Tibial nerve (tissue), 4 donors: ENCODE data around the gene MDFIC. TPM values are rescaled to one million over a fixed set of nuclear protein-coding genes. Genes with fewer than 3 reads are reported as not detected.
A peak's percentile ranks its signal among the peaks of the same experiment; 100 is the strongest.

Source experiments
- DNase-seq, 2 donors: peaks; one replicate each; pipeline ENCODE4 v3.0.0-alpha.2; 2019; ENCODE audit warnings: low spot score in 2 of 2
- H3K27ac ChIP-seq, 4 donors: fragments of 200-600 bp; sonication (generic) in 3 of 4; one replicate each; pipeline ENCODE4 v1.5.1; 2017 to 2019; ENCODE audit warnings: mild to moderate bottlenecking in 1 of 4
- H3K27me3 ChIP-seq, 2 donors: fragments of 200-600 bp; sonication (generic) in 1 of 2; one replicate each; pipeline versions ENCODE4 v1.5.1 to v1.6.0; 2017 to 2019
- H3K36me3 ChIP-seq, 3 donors: fragments of 200-600 bp; sonication (generic); one replicate each; pipeline ENCODE4 v1.5.1; 2018 to 2019
- H3K4me1 ChIP-seq, 4 donors: fragments of 200-600 bp; sonication (generic) in 3 of 4; one replicate each; pipeline ENCODE4 v1.5.1; 2017 to 2019
- H3K4me3 ChIP-seq, 4 donors: fragments of 200-600 bp; sonication (generic) in 3 of 4; one replicate each; pipeline ENCODE4 v1.5.1; 2017 to 2019; ENCODE audit warnings: mild to moderate bottlenecking in 1 of 4, moderate library complexity in 1 of 4
- H3K9me3 ChIP-seq, 4 donors: fragments of 200-600 bp; sonication (generic) in 3 of 4; one replicate each; pipeline ENCODE4 v1.5.1; 2017 to 2019
- CTCF ChIP-seq, 5 experiments: fragments of 200-600 bp in 3 of 5; fragments of 450-650 bp in 2 of 5; sonication (generic) in 3 of 5; IDR thresholded peaks; one replicate each; pipeline ENCODE4 v1.5.1; 2016 to 2019; ENCODE audit warnings: antibody characterized with exemption in 5 of 5, mild to moderate bottlenecking in 3 of 5, moderate library complexity in 2 of 5
- EP300 ChIP-seq, 2 donors: sonication (generic); formaldehyde crosslinking; IDR thresholded peaks; one replicate each; pipeline ENCODE4 v1.6.1; 2017; ENCODE audit warnings: antibody characterized with exemption in 2 of 2, mild to moderate bottlenecking in 1 of 2
- POLR2A ChIP-seq, 2 donors: fragments of 450-650 bp; IDR thresholded peaks; one replicate each; pipeline ENCODE4 v1.6.1; 2017; ENCODE audit warnings: antibody characterized with exemption in 2 of 2, mild to moderate bottlenecking in 2 of 2, moderate library complexity in 2 of 2
- WGBS, 2 donors: methylation state at CpG; one replicate each; pipeline ENCODE4 v1.1.5; 2018; 5-methylcytosine and 5-hydroxymethylcytosine counted together
- total RNA-seq, 4 donors: library from RNA; depleted of rRNA; stranded (reverse); fragments of >200 nt; gene quantifications; one replicate each; pipeline ENCODE4 v1.1.0, GENCODE V29; 2016

The MDFIC gene
- total RNA-seq, 4 donors from 2014 or later = 41.2 to 72.2 (median 67.4) TPM

DNA sequence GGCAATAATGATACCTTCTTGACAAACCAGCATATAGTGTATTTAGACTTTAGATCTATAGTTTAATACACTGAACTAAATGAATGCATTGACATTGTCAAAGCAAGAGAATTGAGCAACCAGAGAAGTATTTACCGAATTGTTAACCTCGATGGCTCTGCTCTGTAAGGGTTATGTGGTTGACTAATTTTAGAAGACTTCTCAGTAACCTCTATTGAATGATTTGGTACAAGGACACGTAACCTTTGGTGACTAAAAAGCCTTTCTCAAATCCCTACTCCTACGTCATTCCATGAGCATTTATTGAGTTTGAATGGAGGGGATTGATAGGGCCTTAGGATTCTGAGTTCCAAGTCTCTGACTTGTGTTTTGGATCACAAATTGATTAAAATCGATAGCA, 67.6 kb downstream of the MDFIC start:
- no peaks in the 10 kb centered on the region for H3K9me3 ChIP-seq
- peaks cover 0 to 39% (median 19%) of the 10 kb centered on the region in 4 donors for H3K4me1 ChIP-seq
- 50 to 53% methylated on average over 5 of the region's 5 CpGs for WGBS, 2 donors
- no peaks in the 10 kb centered on the region for H3K27me3 ChIP-seq
- no peak overlapping the region for H3K4me3 ChIP-seq
- H3K27ac ChIP-seq = peak overlapping the region in 1 of 4 donors; percentile 67
- no peak for DNase-seq
- TF ChIP-seq EP300 (IDR thresholded peaks at IDR 0.05) (no peak), CTCF (IDR thresholded peaks at IDR 0.05) (no peak), POLR2A (IDR thresholded peaks at IDR 0.05) (no peak)
- H3K36me3 ChIP-seq = no peaks in the 10 kb centered on the region

- Histone ChIP-seq H3K9me3 (no peaks in the 10 kb centered on the region), H3K4me1 (peaks cover 0 to 10% (median 0%) of the 10 kb centered on the region in 4 donors), H3K27me3 (no peaks in the 10 kb centered on the region), H3K4me3 (no peak overlapping the region), H3K36me3 (peaks cover 0 to 5% (median 0%) of the 10 kb centered on the region in 3 donors), H3K27ac (no peak overlapping the region)
- no peak for DNase-seq
- 73 to 77% methylated on average over 6 of the region's 6 CpGs for WGBS, 2 donors
- TF ChIP-seq CTCF (IDR thresholded peaks at IDR 0.05) (no peak), POLR2A (IDR thresholded peaks at IDR 0.05) (no peak)
These were observed 75.9 kb downstream of the MDFIC start for GRCh38 chr7:114997487-114998404.

- H3K4me1 ChIP-seq = peaks cover 0 to 35% (median 14%) of the 10 kb centered on the region in 4 donors
- TF ChIP-seq CTCF (IDR thresholded peaks at IDR 0.05) (no peak), POLR2A (IDR thresholded peaks at IDR 0.05) (no peak), EP300 (IDR thresholded peaks at IDR 0.05) (no peak)
- no peaks in the 10 kb centered on the region for H3K27me3 ChIP-seq
- DNase-seq = no peak
- H3K9me3 ChIP-seq = no peaks in the 10 kb centered on the region
- H3K4me3 ChIP-seq = no peak overlapping the region
- 88 to 89% methylated on average over 5 of the region's 5 CpGs for WGBS, 2 donors
- H3K27ac ChIP-seq = no peak overlapping the region
- H3K36me3 ChIP-seq = no peaks in the 10 kb centered on the region
These were observed 82.2 kb downstream of the MDFIC start for GRCh38 chr7:115004121-115004520.

GRCh38 chr7:115005251-115005650, 83.4 kb downstream of the MDFIC start:
- no peaks in the 10 kb centered on the region for H3K36me3 ChIP-seq
- H3K27me3 ChIP-seq = no peaks in the 10 kb centered on the region
- H3K4me3 ChIP-seq = no peak overlapping the region
- H3K27ac ChIP-seq = no peak overlapping the region
- DNase-seq = no peak
- H3K4me1 ChIP-seq = peaks cover 0 to 46% (median 24%) of the 10 kb centered on the region in 4 donors
- H3K9me3 ChIP-seq = no peaks in the 10 kb centered on the region
- WGBS, 2 donors = 78 to 87% methylated on average over 2 of the region's 2 CpGs
- no peak for TF ChIP-seq EP300 (IDR thresholded peaks at IDR 0.05)
- no peak for TF ChIP-seq POLR2A (IDR thresholded peaks at IDR 0.05)
- TF ChIP-seq CTCF (IDR thresholded peaks at IDR 0.05) = no peak

DNA sequence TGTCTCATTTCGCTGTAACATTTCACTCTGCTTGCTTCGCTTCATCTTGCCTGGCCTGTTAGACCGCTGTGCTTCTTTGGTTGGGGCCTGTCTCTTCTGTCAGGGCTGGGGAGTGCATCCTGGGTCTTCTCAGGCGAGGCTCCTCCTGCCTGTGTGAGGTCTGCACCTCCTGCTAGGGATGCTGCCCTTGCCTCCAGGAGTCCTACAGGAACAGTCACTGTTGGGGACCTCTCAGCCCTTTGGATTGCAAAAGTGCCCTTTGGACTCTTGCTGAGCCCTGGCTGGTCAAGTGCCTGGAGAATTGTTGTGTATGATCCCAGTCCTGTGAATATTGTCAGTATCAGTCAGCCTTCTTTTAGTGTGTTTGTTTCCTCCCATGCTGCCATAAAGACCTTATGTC, 84.1 kb downstream of the MDFIC start:
- 90 to 93% methylated on average over 4 of the region's 4 CpGs for WGBS, 2 donors
- Histone ChIP-seq H3K4me3 (no peak overlapping the region), H3K27me3 (no peaks in the 10 kb centered on the region), H3K4me1 (peaks cover 0 to 49% (median 27%) of the 10 kb centered on the region in 4 donors), H3K27ac (no peak overlapping the region), H3K9me3 (no peaks in the 10 kb centered on the region), H3K36me3 (no peaks in the 10 kb centered on the region)
- DNase-seq = no peak
- TF ChIP-seq EP300 (IDR thresholded peaks at IDR 0.05) = no peak
- no peak for TF ChIP-seq CTCF (IDR thresholded peaks at IDR 0.05)
